ENCODE measurements around the gene SKAP1. TPM values are rescaled to one million over a fixed set of nuclear protein-coding genes. Genes with fewer than 3 reads are reported as not detected.
"Not testable (repeated sequence)": the region's sequence is repeated elsewhere in the genome, so short reads cannot be mapped to it uniquely, and the experiment has no call there.

The SKAP1 gene
- total and polyA plus RNA-seq, 4 donors: 4.4 to 36.1 (median 24.7) TPM

- WGBS (ENCODE audit: insufficient coverage): 0% methylated on average over 1 of the region's 1 CpG
- DNase-seq (ENCODE audit: low read depth in 4 of 6, low spot score in 6 of 6): no peak
- Histone ChIP-seq H3K36me3 (ENCODE audit: control insufficient read depth, insufficient read depth, low read length) (no peaks in the 10 kb centered on the region), H3K27me3 (ENCODE audit: control insufficient read depth, insufficient read depth, low read length) (no peaks in the 10 kb centered on the region), H3K4me1 (ENCODE audit: control insufficient read depth, insufficient read depth, low read length) (no peaks in the 10 kb centered on the region), H3K4me3 (ENCODE audit: low read depth, low read length) (no peak overlapping the region), H3K27ac (ENCODE audit: low read depth, low read length) (no peak overlapping the region), H3K9me3 (ENCODE audit: control insufficient read depth, insufficient read depth, low read length) (no peaks in the 10 kb centered on the region)
These were observed 210.4 kb downstream of the SKAP1 start for GRCh38 chr17:48219617-48220016.

GRCh38 chr17:48215583-48216139, 214.4 kb downstream of the SKAP1 start:
- H3K4me3 ChIP-seq (ENCODE audit: low read depth, low read length): no peak overlapping the region
- H3K36me3 ChIP-seq (ENCODE audit: control insufficient read depth, insufficient read depth, low read length): no peaks in the 10 kb centered on the region
- no peaks in the 10 kb centered on the region for H3K9me3 ChIP-seq (ENCODE audit: control insufficient read depth, insufficient read depth, low read length)
- H3K4me1 ChIP-seq (ENCODE audit: control insufficient read depth, insufficient read depth, low read length): no peaks in the 10 kb centered on the region
- no peak overlapping the region for H3K27ac ChIP-seq (ENCODE audit: low read depth, low read length)
- no peaks in the 10 kb centered on the region for H3K27me3 ChIP-seq (ENCODE audit: control insufficient read depth, insufficient read depth, low read length)
- 14% methylated on average over 1 of the region's 1 CpG for WGBS (ENCODE audit: insufficient coverage)
- DNase-seq (ENCODE audit: low read depth in 4 of 6, low spot score in 6 of 6): peak in 3 of 6 donors; percentile 29 to 92 (median 49)

GRCh38 chr17:48213797-48214196, 216.2 kb downstream of the SKAP1 start:
- no peaks in the 10 kb centered on the region for H3K27me3 ChIP-seq (ENCODE audit: control insufficient read depth, insufficient read depth, low read length)
- H3K4me1 ChIP-seq (ENCODE audit: control insufficient read depth, insufficient read depth, low read length): no peaks in the 10 kb centered on the region
- DNase-seq (ENCODE audit: low read depth in 4 of 6, low spot score in 6 of 6): no peak
- WGBS (ENCODE audit: insufficient coverage): 67% methylated on average over 1 of the region's 2 CpGs
- no peaks in the 10 kb centered on the region for H3K36me3 ChIP-seq (ENCODE audit: control insufficient read depth, insufficient read depth, low read length)
- H3K4me3 ChIP-seq (ENCODE audit: low read depth, low read length): no peak overlapping the region
- H3K9me3 ChIP-seq (ENCODE audit: control insufficient read depth, insufficient read depth, low read length): no peaks in the 10 kb centered on the region
- no peak overlapping the region for H3K27ac ChIP-seq (ENCODE audit: low read depth, low read length)

GRCh38 chr17:48211787-48212186, 218.2 kb downstream of the SKAP1 start:
- Histone ChIP-seq H3K4me1 (ENCODE audit: control insufficient read depth, insufficient read depth, low read length) (no peaks in the 10 kb centered on the region), H3K4me3 (ENCODE audit: low read depth, low read length) (no peak overlapping the region), H3K27me3 (ENCODE audit: control insufficient read depth, insufficient read depth, low read length) (no peaks in the 10 kb centered on the region), H3K36me3 (ENCODE audit: control insufficient read depth, insufficient read depth, low read length) (no peaks in the 10 kb centered on the region), H3K9me3 (ENCODE audit: control insufficient read depth, insufficient read depth, low read length) (no peaks in the 10 kb centered on the region), H3K27ac (ENCODE audit: low read depth, low read length) (no peak overlapping the region)
- DNase-seq (ENCODE audit: low read depth in 4 of 6, low spot score in 6 of 6): no peak
- WGBS (ENCODE audit: insufficient coverage): 92% methylated on average over 4 of the region's 4 CpGs

- no peak for DNase-seq (ENCODE audit: low read depth in 4 of 6, low spot score in 6 of 6)
- Histone ChIP-seq H3K9me3 (ENCODE audit: control insufficient read depth, insufficient read depth, low read length) (no peaks in the 10 kb centered on the region), H3K36me3 (ENCODE audit: control insufficient read depth, insufficient read depth, low read length) (no peaks in the 10 kb centered on the region), H3K27ac (ENCODE audit: low read depth, low read length) (no peak overlapping the region), H3K27me3 (ENCODE audit: control insufficient read depth, insufficient read depth, low read length) (no peaks in the 10 kb centered on the region), H3K4me1 (ENCODE audit: control insufficient read depth, insufficient read depth, low read length) (no peaks in the 10 kb centered on the region), H3K4me3 (ENCODE audit: low read depth, low read length) (no peak overlapping the region)
These were observed 219.0 kb downstream of the SKAP1 start for GRCh38 chr17:48211011-48211410.

GRCh38 chr17:48209973-48210372, 220.0 kb downstream of the SKAP1 start:
- H3K27ac ChIP-seq (ENCODE audit: low read depth, low read length): no peak overlapping the region
- 97% methylated on average over 10 of the region's 10 CpGs for WGBS (ENCODE audit: insufficient coverage)
- H3K4me1 ChIP-seq (ENCODE audit: control insufficient read depth, insufficient read depth, low read length): no peaks in the 10 kb centered on the region
- no peak overlapping the region for H3K4me3 ChIP-seq (ENCODE audit: low read depth, low read length)
- no peaks in the 10 kb centered on the region for H3K9me3 ChIP-seq (ENCODE audit: control insufficient read depth, insufficient read depth, low read length)
- DNase-seq (ENCODE audit: low read depth in 4 of 6, low spot score in 6 of 6): no peak
- no peaks in the 10 kb centered on the region for H3K27me3 ChIP-seq (ENCODE audit: control insufficient read depth, insufficient read depth, low read length)
- no peaks in the 10 kb centered on the region for H3K36me3 ChIP-seq (ENCODE audit: control insufficient read depth, insufficient read depth, low read length)

- 86% methylated on average over 1 of the region's 7 CpGs for WGBS (ENCODE audit: insufficient coverage)
- no peak overlapping the region for H3K4me3 ChIP-seq (ENCODE audit: low read depth, low read length)
- no peaks in the 10 kb centered on the region for H3K4me1 ChIP-seq (ENCODE audit: control insufficient read depth, insufficient read depth, low read length)
- no peak overlapping the region for H3K27ac ChIP-seq (ENCODE audit: low read depth, low read length)
- H3K36me3 ChIP-seq (ENCODE audit: control insufficient read depth, insufficient read depth, low read length): no peaks in the 10 kb centered on the region
- no peaks in the 10 kb centered on the region for H3K9me3 ChIP-seq (ENCODE audit: control insufficient read depth, insufficient read depth, low read length)
- no peaks in the 10 kb centered on the region for H3K27me3 ChIP-seq (ENCODE audit: control insufficient read depth, insufficient read depth, low read length)
- DNase-seq (ENCODE audit: low read depth in 4 of 6, low spot score in 6 of 6): no peak
These were observed 222.1 kb downstream of the SKAP1 start for GRCh38 chr17:48207776-48208544.

- not testable (repeated sequence) for DNase-seq (ENCODE audit: low read depth in 4 of 6, low spot score in 6 of 6); H3K27me3 ChIP-seq (ENCODE audit: control insufficient read depth, insufficient read depth, low read length); H3K9me3 ChIP-seq (ENCODE audit: control insufficient read depth, insufficient read depth, low read length); H3K27ac ChIP-seq (ENCODE audit: low read depth, low read length); H3K4me1 ChIP-seq (ENCODE audit: control insufficient read depth, insufficient read depth, low read length); H3K36me3 ChIP-seq (ENCODE audit: control insufficient read depth, insufficient read depth, low read length); H3K4me3 ChIP-seq (ENCODE audit: low read depth, low read length)
- WGBS (ENCODE audit: insufficient coverage): no CpG with 5 or more reads among the region's 4 CpGs
These were observed 223.0 kb downstream of the SKAP1 start for GRCh38 chr17:48207036-48207435.

- Histone ChIP-seq H3K9me3 (ENCODE audit: control insufficient read depth, insufficient read depth, low read length) (no peaks in the 10 kb centered on the region), H3K27me3 (ENCODE audit: control insufficient read depth, insufficient read depth, low read length) (no peaks in the 10 kb centered on the region), H3K27ac (ENCODE audit: low read depth, low read length) (no peak overlapping the region), H3K4me1 (ENCODE audit: control insufficient read depth, insufficient read depth, low read length) (no peaks in the 10 kb centered on the region), H3K36me3 (ENCODE audit: control insufficient read depth, insufficient read depth, low read length) (no peaks in the 10 kb centered on the region), H3K4me3 (ENCODE audit: low read depth, low read length) (no peak overlapping the region)
- no CpG with 5 or more reads among the region's 2 CpGs for WGBS (ENCODE audit: insufficient coverage)
- no peak for DNase-seq (ENCODE audit: low read depth in 4 of 6, low spot score in 6 of 6)
These were observed 227.1 kb downstream of the SKAP1 start for GRCh38 chr17:48202959-48203358.

- WGBS (ENCODE audit: insufficient coverage): 33% methylated on average over 1 of the region's 6 CpGs
- H3K4me1 ChIP-seq (ENCODE audit: control insufficient read depth, insufficient read depth, low read length): no peaks in the 10 kb centered on the region
- no peak for DNase-seq (ENCODE audit: low read depth in 4 of 6, low spot score in 6 of 6)
- H3K9me3 ChIP-seq (ENCODE audit: control insufficient read depth, insufficient read depth, low read length): no peaks in the 10 kb centered on the region
- no peak overlapping the region for H3K4me3 ChIP-seq (ENCODE audit: low read depth, low read length)
- no peak overlapping the region for H3K27ac ChIP-seq (ENCODE audit: low read depth, low read length)
- no peaks in the 10 kb centered on the region for H3K27me3 ChIP-seq (ENCODE audit: control insufficient read depth, insufficient read depth, low read length)
- H3K36me3 ChIP-seq (ENCODE audit: control insufficient read depth, insufficient read depth, low read length): no peaks in the 10 kb centered on the region
These were observed 231.0 kb downstream of the SKAP1 start for GRCh38 chr17:48198950-48199541.
